BJ (cell line): ENCODE data around the gene WDFY2. TPM values are rescaled to one million over a fixed set of nuclear protein-coding genes. Genes with fewer than 3 reads are reported as not detected.

ENCODE experiments used
- CTCF ChIA-PET: fragments of 350-600 bp; formaldehyde crosslinking; extraction: SDS; loops from one replicate; lab custom pipeline; 2021; ENCODE audit warnings: antibody characterized with exemption, inconsistent platforms; lab: Yijun Ruan, JAX
- POLR2A ChIA-PET: fragments of 300-600 bp; sonication (Branson Sonifier 250); formaldehyde crosslinking; extraction: SDS; loops from one replicate; lab custom pipeline; 2021; ENCODE audit warnings: antibody characterized with exemption; lab: Charles Lee
- DNase-seq: peaks from one replicate; pipeline ENCODE4 v3.0.0-alpha.2; 2011; ENCODE audit warnings: low read depth
- H3K27me3 ChIP-seq: 2 replicates; pipeline ENCODE4 v1.6.0; 2011; ENCODE audit warnings: low read length; ENCODE audit not compliant: control insufficient read depth, insufficient read depth
- H3K36me3 ChIP-seq: 2 replicates; pipeline ENCODE4 v1.5.1; 2011; ENCODE audit warnings: low read length; ENCODE audit not compliant: control insufficient read depth, insufficient read depth
- H3K4me3 ChIP-seq: 2 replicates; pipeline ENCODE4 v1.5.1; 2011; ENCODE audit warnings: low read depth, mild to moderate bottlenecking, control low read depth, low read length
- polyA plus RNA-seq: library from polyadenylated mRNA; depleted of rRNA; stranded (reverse); fragments of >200 nt; gene quantifications from 2 replicates; pipeline ENCODE4 v1.2.3, GENCODE V29; 2011
- TF ChIP-seq, protein P1 (sequence below): IDR thresholded peaks from 2 replicates; pipeline ENCODE4 v1.5.1; 2011; ENCODE audit warnings: low read depth, mild to moderate bottlenecking, control low read depth, inconsistent platforms, low read length, moderate library complexity; ENCODE audit not compliant: insufficient read depth

The WDFY2 gene
- polyA plus RNA-seq, 1 experiment, result 4.3 TPM

DNA sequence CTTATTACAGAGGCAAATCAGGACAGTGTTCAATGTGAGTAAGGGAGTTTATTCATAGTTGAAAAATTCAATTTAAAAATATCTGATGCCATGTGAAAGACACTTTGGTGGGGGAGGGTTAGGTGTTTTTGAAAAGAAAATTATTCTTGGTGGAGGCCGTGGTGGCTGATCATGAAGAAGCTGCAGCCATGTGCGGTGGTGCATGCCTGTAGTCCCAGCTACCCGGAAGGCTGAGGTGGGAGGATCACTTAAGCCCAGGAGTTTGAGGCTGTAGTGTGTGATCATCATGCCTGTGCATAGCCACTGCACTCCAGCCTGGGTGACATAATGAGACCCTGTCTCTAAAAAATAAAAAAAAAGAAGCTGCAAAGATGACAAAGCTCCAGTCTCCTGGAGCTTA is 28.6 kb downstream of the WDFY2 start:
- TF ChIP-seq, protein P1, sequence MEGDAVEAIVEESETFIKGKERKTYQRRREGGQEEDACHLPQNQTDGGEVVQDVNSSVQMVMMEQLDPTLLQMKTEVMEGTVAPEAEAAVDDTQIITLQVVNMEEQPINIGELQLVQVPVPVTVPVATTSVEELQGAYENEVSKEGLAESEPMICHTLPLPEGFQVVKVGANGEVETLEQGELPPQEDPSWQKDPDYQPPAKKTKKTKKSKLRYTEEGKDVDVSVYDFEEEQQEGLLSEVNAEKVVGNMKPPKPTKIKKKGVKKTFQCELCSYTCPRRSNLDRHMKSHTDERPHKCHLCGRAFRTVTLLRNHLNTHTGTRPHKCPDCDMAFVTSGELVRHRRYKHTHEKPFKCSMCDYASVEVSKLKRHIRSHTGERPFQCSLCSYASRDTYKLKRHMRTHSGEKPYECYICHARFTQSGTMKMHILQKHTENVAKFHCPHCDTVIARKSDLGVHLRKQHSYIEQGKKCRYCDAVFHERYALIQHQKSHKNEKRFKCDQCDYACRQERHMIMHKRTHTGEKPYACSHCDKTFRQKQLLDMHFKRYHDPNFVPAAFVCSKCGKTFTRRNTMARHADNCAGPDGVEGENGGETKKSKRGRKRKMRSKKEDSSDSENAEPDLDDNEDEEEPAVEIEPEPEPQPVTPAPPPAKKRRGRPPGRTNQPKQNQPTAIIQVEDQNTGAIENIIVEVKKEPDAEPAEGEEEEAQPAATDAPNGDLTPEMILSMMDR, result no peak
- DNase-seq, result no peak
- no peaks in the 10 kb centered on the region for H3K27me3 ChIP-seq
- CTCF ChIA-PET, result interaction anchor here (1.0 kb wide), 1 partner anchor 17 kb away, joined by 3 read pairs; no protein-coding TSS in a partner anchor
- H3K36me3 ChIP-seq, result no peaks in the 10 kb centered on the region
- no peak overlapping the region for H3K4me3 ChIP-seq
- POLR2A ChIA-PET, result interaction anchor here (0.7 to 0.8 kb wide), 2 partner anchors 160 to 464 kb away, joined by 3 to 4 read pairs; partner anchors contain the start of gene INTS6

DNA sequence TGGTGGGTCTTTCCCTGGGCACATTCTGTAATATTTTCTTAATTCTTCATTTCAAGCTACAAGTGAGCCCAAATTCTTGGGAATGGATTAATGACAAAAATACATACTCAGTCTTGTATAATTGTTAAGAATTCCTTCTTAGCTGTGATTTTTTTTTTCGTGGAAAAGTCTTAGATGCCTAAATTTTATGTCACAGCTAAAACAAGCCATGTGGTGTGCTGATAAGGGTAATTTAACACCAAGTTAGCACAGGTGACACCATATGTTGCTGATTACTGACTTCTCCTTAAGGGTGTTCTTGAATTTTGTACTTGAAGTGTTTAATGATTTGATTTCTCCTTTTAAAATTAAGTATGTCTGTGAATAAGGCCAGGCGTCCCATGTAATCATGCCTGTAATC is 29.3 kb downstream of the WDFY2 start:
- ChIA-PET CTCF (interaction anchor here (1.5 kb wide), 2 partner anchors 103 to 118 kb away, joined by 3 to 6 read pairs; no protein-coding TSS in a partner anchor), POLR2A (interaction anchor here (0.6 to 0.8 kb wide), 4 partner anchors 14 to 464 kb away, joined by 3 to 4 read pairs (median 4); partner anchors contain the start of gene INTS6)
- no peak for DNase-seq
- TF ChIP-seq, protein P1, result no peak
- H3K4me3 ChIP-seq, result no peak overlapping the region
- H3K27me3 ChIP-seq, result no peaks in the 10 kb centered on the region
- H3K36me3 ChIP-seq, result no peaks in the 10 kb centered on the region

DNA sequence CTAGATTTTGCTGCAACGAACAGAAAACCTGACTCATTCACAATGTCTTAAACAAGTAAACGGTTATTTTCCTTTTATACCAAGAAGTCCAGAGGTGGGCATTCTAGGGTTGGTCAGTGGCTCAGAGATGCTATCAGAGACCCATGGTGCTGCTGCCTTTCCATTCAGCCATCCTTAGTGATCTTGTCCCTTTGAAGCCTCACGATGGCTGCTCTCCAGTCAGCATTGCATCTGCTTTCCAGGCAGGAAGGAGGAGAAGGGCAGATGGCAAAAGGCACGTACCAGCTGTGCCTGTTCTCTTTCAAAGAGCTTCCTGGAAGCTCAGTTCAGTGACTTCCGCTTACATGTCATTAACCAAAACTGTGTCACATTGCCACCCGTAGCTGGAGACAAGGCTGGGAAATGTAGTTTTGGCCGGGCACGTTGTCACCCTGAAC is 30.1 kb downstream of the WDFY2 start:
- DNase-seq, result no peak
- ChIA-PET POLR2A (interaction anchor here (0.6 kb wide), 2 partner anchors 15 to 117 kb away, joined by 3 to 4 read pairs; no protein-coding TSS in a partner anchor), CTCF (interaction anchor here (1.5 kb wide), 2 partner anchors 103 to 117 kb away, joined by 3 to 6 read pairs; no protein-coding TSS in a partner anchor)
- H3K4me3 ChIP-seq, result no peak overlapping the region
- no peaks in the 10 kb centered on the region for H3K27me3 ChIP-seq
- no peaks in the 10 kb centered on the region for H3K36me3 ChIP-seq
- TF ChIP-seq, protein P1, result no peak

DNA sequence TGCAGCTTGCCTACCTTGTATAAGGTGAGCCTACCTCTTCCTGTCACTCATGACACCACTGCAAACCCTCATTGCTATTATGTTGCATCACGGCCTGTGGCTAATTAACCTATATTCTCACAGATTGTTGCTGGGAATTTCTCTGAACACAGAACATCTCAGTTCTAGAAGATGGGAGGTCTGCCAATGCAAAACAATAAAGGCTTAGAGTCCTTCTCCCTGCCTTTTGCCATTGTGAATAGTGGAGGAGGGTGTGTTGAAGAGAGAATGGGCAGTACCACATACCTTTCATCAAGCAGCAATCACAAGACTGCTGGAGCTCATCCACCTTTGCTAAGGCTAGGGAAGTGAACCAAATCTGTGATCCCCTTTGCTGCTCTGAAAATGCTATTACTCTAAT is 34.4 kb downstream of the WDFY2 start:
- DNase-seq, result no peak
- H3K36me3 ChIP-seq, result no peaks in the 10 kb centered on the region
- ChIA-PET POLR2A (no interaction called here), CTCF (interaction anchor here (1.3 kb wide), 1 partner anchor 11 kb away, joined by 3 read pairs; no protein-coding TSS in a partner anchor)
- TF ChIP-seq, protein P1, result no peak
- H3K27me3 ChIP-seq, result no peaks in the 10 kb centered on the region
- no peak overlapping the region for H3K4me3 ChIP-seq

DNA sequence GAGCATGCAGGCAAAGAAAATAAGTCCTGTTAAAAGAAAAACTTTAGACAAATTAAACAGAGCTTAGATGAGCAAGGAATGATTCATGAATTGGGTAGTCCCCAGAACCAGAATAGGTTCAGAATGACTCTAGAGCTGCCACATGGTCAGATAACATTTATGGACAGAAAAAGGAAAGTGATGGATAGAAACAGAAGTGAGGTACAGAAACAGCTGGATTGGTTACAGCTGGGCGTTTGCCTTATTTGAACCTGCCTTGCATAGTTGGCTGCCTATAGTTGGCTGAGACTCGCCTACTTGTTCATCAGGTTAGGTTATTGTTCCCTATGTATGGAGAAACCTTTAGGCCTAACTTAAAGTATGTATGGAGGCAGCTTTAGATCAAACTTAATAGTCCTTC is 35.4 kb downstream of the WDFY2 start:
- Histone ChIP-seq H3K27me3 (no peaks in the 10 kb centered on the region), H3K4me3 (no peak overlapping the region), H3K36me3 (no peaks in the 10 kb centered on the region)
- POLR2A ChIA-PET, result no interaction called here
- TF ChIP-seq, protein P1, result no peak
- CTCF ChIA-PET, result interaction anchor here (1.3 kb wide), 1 partner anchor 10 kb away, joined by 3 read pairs; no protein-coding TSS in a partner anchor
- DNase-seq, result peak; percentile 46
